ACHN (cell line): Measurements from ENCODE around the gene AIF1L.

ENCODE experiments used
- DNase-seq: peaks from one replicate; pipeline ENCODE4 v3.0.0-alpha.2; 2015
- in situ Hi-C: cut with HindIII; loops from 2 replicates; pipeline ENCODE4 v1.10.0; 2017; ENCODE audit warnings: low sequenced_read_pairs, low pct_ligation_motif_present, low pct_unique_long_range_greater_than_20kb

The AIF1L gene

DNA sequence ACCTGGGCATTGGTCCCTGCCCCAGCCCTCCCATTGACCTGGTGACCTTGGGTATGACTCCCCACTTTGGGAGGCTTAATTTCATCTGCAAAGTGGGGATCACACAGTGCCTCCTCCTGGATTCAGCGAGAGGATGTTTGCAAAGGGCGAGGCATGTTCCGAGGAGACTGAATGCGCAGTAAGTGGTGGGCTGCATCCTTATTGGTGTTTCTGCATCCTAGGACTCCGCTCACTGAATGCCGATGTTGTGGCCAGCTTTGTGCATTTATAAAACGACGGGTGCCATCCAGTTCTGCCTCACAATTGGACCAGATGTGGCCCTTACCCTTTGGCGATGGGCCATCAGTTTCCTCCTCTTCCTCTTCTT, 23.5 kb upstream of the AIF1L start:
- in situ Hi-C loops = no loop called here
- no peak for DNase-seq

DNA sequence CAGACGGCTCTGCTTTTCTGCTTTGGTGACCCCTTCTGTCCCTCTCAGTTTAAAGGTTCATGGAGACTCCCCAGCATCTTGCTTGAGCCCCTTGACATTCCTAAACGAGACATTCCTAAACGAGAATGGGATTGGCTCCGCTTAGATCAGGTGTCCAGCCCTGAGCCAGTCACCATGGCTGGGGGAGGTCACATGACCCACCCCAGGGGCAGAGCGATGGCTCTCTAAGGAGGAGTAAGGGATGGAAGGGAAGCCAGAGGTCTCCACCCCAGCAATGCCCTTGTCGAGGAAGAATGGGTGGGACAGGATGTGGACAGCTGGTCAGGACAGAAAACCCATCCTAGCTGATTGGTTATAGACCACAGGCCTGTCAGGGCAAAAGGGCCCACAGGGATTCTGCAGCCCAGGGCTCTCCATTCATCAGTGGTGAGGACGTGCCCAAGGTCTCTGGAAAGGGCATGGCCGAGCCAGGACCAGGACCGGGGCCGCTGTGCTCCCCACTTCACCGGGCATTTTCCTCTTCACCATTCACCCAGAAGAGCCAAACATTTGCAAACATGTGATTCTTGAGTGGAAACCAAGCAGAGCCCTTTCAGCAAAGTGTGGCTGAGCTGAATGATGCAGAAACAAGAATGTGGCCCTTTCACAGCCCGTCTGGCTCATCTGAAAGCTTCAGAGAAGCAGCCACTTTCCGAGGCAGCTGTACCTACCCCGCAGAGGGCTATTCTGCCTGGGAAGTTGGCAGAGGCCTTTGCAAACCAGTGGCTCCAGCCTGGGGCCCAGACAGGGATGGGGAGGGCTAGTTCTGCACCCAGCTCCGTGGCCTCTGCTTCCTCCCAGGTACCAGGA, 19.8 kb upstream of the AIF1L start:
- DNase-seq = no peak
- in situ Hi-C loops = no loop called here

DNA sequence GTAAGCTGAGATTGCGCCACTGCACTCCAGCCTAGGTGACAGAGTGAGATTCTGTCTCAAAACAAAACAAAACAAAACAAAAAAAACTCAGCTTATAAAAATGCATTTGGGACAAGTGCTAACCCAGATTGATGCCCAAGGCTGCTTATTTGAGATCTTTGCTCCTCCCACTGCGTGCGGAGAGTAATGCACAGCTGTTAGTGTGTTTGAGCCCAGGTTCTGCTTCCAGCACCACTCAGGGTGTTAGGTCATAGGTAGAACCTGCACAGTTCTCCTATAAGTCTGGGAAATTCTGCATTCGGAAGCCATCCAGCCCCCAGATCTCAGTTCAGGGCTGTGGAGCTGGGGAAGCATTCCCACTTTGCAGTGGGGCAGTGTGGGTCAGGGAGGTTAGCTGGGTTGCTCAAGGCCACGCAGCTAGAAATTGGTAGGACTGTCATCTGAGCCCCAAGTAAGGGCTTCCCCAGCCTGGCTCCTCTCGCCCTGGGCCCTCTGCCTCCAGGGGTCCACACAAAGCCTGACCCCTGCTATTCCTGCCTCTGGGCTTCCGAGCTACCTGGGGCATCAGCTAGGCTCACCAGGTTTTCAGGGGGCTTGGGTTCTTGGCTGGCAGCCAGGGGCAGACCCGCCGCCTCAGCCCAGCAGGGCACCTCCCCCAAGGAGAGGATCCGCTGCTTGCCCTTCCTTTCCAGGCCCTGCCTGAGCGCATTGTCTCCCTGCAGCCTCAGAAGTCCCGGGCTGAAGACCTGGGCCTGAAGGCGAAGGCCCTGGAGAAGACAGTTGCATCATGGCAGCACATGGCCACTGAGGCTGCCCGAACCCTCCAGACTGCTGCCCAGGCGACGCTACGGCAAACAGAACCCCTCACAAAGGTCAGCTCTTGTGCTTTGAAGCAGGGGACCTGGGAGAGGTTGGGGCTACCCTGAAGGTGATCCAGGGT, 17.6 kb upstream of the AIF1L start:
- no peak for DNase-seq
- in situ Hi-C loops = no loop called here

DNA sequence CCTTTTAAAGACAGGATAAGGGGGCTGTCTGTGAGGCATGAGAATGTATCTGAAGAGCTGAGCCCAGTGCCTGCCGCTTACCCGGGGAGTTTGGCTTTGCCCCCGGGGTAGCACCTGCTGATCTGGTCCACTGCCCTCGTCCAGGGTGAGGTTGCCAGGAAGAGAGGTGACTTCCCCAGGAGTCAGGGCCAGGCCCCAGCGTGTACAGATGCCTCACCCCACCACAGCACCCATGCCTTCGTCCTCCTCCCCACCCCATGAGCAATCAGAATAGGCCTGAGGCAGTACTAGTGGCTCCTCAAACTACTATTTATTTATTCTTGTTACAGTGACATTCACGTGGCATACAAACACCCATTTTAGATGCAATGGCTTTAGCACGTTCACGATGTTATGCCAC, 15.7 kb upstream of the AIF1L start:
- in situ Hi-C loops = no loop called here
- DNase-seq = no peak

DNA sequence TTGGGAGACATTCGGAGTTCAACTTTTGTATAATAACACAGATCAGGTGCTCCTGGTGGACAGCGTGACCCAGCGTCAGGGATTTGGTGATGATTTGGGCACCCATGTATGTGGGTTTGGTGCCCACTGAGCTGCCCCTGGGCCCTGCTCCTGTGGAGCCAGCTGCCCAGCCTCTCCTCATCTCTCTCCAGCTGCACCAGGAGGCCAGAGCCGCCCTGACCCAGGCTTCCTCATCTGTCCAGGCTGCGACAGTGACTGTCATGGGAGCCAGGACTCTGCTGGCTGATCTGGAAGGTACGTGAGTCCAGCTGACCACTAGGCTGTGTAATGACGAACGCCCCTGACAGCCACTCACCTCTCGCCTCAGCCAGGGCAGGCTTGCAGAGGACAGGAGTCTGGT, 14.5 kb upstream of the AIF1L start:
- in situ Hi-C loops = no loop called here
- no peak for DNase-seq

DNA sequence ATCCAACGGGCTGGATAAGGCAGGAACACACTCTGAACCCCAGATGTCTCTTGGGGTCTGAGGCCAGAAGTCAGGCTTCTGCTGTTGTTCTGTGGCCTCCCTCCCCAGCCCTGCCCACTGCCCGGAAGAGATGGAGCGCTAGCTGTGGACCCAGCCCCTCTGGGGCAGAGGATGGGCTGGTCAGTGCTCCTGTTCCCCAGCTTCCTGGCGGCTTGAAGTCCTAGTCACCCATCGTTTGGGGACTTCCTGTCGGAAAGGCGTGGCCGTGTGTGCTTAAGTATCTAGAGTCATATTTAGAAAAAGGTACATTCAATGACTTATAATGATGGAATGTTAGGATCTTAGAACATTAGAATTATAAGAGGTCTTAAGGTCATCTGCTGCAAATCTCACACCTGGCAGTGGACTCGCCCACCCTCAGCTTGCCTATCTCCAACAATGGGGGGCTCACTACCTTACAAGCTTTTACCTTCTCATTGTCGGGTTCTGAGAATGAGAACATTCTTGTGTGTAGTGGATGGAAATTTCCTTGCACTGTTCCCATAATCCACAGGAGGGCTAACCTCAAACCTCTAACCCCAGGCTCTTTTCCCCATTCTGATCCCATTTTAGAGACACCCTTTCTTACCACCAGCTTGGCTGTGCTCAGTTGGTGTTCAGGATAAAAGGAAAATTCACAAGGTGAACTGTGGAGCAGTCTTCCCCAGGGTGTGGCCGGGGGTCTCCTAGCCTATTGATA, 13.4 kb upstream of the AIF1L start:
- DNase-seq = no peak
- in situ Hi-C loops = no loop called here

DNA sequence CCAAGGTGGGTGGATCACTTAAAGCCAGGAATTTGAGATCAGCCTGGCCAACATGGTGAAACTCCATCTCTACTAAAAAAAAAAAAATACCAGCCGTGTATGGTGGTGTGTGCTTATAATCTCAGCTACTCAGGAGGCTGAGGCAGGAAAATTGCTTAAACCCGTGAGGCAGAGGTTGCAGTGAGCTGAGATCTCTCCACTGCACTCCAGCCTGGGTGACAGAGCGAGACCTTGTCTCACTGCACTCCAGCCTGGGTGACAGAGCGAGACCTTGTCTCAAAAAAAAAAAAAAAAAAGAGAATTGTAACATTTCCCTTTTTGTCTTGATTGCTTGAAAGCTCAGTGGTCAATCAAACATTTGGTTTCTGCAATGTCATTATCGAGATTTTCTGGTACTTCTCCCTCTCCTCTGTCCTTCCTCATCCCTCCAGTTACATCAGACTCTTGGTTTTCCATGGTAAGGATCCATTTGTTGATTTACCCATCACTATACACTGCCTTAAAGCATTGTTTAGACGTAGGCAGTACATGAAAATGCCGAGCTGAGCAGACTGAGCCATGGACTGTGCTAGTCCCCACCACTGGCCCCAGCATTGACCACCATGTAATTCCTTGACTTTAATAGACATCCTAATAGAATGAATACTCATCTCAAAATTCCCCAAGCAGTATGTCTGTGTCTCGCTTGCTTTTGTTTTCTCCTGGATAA, 11.5 kb upstream of the AIF1L start:
- DNase-seq = no peak
- in situ Hi-C loops = no loop called here

DNA sequence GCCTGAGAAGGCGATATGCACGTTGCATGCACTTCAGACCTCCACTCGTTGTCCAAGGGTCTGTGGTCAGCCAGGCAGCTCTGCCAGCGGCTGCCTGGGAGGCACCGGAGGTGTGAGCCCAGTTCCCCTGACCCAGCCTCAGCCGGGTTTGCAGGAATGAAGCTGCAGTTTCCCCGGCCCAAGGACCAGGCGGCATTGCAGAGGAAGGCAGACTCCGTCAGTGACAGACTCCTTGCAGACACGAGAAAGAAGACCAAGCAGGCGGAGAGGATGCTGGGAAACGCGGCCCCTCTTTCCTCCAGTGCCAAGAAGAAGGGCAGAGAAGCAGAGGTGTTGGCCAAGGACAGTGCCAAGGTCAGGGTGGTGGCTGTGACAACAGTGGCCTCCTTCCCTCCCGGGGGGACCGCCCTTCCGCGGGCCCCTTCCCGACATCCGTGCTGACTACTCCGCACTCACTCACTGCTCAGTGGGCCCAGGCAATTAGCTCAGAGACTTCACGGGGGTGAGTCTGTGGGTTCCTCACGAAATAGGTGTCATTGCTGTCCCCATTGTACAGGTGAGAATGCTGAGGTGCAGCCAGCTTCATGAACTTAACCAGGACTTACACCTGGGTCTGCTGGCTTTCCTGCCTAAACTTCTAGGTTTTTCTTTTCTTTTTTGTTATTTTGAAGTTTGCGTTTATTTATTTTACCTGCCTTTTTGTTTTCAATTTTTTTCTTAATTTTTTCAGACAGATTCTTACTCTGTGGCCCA, 10.8 kb upstream of the AIF1L start:
- in situ Hi-C loops = no loop called here
- no peak for DNase-seq

DNA sequence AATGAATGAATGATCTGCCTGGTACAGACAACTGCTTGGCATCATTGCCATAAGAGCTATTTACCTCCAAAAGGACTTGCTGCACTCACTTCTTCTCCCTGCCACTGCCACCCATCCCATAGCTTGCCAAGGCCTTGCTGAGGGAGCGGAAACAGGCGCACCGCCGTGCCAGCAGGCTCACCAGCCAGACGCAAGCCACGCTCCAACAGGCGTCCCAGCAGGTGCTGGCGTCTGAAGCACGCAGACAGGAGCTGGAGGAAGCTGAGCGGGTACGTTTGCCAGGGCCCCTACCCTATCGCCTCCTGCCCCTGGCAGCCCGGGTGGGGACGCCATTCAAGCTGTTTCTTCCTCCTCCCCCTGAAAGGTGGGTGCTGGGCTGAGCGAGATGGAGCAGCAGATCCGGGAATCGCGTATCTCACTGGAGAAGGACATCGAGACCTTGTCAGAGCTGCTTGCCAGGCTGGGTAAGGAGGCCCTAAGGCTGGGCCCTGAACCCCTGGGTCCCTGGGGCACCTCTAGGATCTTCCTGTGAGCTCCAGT, 8.9 kb upstream of the AIF1L start:
- in situ Hi-C loops = no loop called here
- no peak for DNase-seq

DNA sequence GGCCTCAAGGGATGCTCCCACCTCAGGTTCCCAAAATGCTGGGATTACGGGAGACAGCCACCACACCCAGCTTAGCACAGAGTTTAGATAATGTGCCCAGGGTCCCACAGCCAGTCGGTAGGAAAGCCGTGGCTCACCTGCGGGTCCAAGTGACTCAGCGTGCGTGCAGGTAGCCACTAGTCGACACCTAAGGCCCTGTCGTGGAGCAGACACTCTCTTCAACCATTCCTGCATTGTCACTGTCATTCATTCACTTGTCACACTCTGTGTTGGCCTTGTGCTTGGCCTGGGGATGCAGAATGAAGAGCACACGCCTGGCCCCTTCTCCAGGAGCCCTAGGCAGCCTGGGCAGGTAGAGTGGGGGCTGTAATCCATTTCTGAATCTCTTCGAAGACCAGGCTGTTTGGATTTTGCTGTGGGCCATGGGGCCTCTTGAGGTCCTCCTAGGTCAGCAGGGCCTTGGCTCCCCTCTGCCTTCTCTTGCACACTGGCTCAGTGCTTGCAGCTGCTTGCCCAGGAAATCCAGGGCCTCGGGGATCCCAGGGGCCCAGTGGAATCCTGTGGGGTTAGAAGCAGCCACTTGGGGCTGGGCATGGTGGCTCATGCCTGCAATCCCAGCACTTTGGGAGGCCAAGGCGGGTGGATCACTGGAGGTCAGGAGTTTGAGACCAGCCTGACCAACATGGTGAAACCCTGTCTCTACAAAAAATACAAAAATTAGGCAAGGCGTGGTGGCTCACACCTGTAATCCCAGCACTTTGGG, 6.1 kb upstream of the AIF1L start:
- no peak for DNase-seq
- in situ Hi-C loops = no loop called here

DNA sequence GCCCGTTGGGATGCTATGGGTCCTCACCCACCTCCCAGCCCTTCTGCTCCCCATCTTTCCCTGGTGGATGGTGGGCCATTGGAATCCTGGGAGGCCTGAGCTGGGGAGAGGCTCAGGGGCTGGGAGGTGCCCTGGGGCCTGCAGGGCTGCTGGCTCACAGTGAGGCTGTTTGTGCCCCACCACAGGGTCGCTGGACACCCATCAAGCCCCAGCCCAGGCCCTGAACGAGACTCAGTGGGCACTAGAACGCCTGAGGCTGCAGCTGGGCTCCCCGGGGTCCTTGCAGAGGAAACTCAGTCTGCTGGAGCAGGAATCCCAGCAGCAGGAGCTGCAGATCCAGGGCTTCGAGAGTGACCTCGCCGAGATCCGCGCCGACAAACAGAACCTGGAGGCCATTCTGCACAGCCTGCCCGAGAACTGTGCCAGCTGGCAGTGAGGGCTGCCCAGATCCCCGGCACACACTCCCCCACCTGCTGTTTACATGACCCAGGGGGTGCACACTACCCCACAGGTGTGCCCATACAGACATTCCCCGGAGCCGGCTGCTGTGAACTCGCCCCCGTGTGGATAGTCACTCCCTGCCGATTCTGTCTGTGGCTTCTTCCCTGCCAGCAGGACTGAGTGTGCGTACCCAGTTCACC, 4.9 kb upstream of the AIF1L start:
- in situ Hi-C loops = no loop called here
- DNase-seq = no peak

DNA sequence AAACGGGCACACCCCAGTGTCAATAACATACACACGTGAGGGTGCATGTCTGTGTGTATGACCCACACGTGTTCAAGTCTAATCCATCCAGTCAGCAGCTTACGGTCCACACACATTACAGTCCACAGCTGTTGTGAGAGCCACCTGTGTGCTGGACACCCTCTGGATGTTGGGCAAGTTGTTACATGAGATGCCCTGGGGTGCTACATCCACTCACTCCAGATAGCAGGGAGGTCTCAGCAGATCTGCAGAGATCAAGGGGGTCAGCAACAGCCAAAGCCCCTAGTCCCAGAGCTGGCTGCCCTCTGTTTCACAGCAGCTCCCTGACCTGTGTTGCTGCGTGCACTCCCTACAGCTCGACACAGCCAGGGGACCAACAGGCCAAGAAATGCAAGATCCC, 4.3 kb upstream of the AIF1L start:
- in situ Hi-C loops = no loop called here
- no peak for DNase-seq

DNA sequence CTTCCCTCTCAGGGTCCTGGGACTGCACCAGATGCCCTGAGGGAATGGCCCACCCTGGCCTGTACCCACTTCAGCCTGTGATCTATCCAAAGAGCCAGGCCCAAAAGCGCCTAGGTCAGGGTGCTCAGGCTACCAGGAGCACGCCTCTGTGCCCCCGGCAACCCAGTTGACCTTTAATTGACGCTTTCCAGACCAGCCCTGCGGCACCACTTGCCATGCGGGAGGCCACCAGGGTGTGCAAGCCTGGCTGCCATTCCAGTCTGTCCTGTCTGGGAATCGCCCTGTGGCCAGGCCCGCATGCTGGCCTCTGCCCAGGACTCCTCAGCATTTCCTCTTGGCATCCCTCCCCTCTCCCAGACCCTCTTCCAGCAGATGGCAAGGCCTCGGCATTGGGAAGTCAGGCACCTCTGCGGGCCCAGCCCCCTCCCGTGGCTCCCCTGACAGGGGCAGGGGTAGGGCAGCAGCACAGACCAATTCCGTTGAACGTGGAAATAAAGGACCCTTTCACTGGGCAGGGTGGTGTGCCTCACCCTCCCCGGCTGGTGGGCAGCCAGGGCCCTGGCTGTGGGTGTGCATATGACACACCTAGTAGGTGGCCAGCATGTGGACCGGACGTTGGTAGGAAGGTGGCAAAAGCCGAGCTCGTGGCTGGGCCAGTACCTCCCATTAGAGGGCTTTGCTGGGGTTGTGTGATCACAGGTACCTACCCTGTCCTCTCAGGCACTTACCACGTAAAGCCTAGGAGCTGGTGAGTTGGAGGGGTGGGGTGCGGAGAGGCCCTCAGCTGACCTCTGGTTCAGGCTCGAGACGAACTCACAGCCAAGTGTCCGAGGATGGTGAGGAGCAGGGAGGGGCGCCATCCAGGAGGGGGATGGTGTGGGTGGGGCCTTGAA, 3.5 kb upstream of the AIF1L start:
- in situ Hi-C loops = no loop called here
- no peak for DNase-seq

DNA sequence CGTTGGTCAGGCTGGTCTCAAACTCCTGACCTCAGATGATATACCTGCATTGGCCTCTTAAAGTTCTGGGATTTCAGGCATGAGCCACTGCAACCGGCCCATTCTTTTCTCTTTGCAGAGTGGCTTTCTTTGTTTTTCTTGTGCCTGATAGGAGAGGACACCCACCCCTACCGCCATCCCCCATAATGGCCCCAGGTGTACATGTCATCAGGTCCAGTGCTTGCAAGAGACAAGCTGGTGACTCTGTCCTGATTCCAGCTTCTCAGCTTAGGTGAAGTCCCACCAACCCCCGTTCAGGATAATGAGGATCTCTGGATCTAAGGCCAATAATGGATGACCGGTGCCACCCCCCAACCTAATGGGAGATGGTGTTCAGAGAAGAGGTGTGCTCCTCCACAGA, 2.3 kb upstream of the AIF1L start:
- in situ Hi-C loops = no loop called here

DNA sequence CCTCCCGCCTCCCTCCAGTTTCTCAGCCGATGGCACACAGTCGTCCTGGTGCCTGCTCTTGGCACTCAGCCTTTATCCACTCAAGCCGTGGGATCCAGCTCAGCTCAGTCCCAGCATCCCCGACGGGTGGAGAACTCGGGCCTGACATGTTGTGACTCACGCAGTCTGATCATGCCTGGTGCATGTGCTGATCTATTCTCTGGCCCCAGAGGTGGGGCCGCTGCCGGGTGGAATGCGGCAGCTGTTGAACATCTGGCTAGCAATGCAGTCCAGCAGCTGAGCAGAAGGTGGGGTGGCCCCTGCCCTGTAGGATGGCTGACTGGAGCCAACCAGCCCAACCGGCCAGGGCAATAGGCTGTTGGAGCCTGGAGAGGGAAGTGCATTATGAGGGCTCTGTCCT, 1.7 kb upstream of the AIF1L start:
- DNase-seq = no peak
- in situ Hi-C loops = no loop called here

More for the DNA sequence above, 2.3 kb upstream of the AIF1L start:
- DNase-seq = no peak
